ENCODE results near the gene CUL4A.
"Not testable (repeated sequence)": the region's sequence is repeated elsewhere in the genome, so short reads cannot be mapped to it uniquely, and the experiment has no call there.

The CUL4A gene

GRCh38 chr13:113297370-113298042, 88.1 kb downstream of the CUL4A start:
- peak; percentile 43 for DNase-seq

DNA sequence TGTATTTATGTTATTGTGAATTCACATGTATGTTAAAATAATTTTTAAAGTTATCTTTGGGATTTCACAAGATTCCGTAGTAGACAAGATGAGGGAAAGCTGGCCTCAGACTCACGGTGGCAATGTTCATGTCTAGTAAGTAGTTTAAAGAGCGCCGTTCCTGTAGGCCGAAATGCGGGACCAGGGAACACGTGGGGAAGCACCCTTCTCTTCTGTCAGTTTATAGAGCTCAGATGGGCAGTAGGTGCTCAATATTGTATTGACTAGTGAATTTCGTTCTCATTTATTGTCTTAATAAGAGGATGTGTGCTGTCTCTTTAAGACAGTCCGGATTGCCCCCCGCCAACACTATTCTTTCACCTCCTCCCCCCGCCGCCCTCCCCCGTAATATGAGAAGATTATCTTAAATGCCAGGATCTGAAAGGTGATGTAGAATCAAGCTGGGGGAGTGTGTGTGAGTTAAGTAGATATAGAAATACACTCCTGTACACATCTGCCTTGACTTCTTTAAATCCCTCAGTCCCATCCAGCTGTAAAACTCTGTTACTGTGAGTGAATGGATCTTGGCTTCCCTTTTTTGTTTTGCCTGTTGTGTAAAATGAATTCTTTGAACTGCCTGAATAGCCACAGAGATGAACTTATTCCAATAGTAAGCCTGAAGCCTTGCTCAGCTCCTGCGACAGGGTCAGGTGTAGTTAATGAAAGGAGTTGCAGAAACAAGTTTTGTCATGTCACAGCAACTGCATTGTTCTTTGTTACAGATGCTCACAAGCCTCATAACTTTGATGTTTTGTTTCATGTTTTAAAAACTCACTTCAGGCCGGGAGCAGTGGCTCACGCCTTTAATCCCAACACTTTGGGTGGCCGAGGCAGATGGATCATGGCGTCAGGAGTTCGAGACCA, 88.9 kb downstream of the CUL4A start:
- DNase-seq: no peak

GRCh38 chr13:113299951-113300350, 90.5 kb downstream of the CUL4A start:
- DNase-seq: no peak

- DNase-seq: no peak
These were observed 93.6 kb downstream of the CUL4A start for GRCh38 chr13:113302986-113303385.

DNA sequence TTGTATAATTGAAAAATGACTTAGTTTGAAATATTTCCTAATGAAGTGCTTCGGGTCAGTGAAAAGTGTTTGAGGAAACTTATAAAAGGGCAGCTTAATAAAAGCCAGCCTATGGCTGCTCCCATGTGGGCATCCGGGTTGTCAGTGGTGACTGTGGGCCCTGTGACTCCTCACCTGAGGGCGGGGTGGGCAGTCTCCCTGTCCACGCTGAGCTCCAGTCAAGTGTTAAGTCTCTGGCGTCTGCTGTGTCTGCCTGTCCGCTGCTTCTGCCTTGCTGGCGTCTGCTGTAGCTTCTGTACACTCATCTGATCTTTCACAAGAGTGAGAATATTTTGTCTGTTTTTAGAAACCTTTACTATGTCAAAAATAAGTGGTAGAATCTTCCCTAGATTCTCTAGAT, 94.7 kb downstream of the CUL4A start:
- no peak for DNase-seq

DNA sequence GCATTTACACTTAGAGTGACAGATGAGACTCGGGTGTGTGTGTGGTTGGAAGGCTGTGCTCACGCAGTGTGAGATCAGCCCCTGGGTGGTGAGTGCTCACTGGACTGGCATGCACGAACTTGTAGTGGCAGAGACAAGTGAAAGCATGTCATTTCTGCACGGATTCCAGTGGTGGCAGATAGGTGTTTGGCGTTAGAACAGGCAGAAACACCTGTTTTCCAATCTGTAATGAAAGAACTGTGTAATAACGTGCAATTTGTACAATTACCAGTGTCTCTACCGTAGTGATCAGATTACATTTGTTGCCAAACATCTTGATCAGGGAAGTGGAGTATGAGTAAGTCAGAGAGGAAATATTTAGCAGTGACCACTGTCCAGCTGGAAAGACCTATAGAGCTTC, 95.8 kb downstream of the CUL4A start:
- no peak for DNase-seq

GRCh38 chr13:113307491-113307890, 98.1 kb downstream of the CUL4A start:
- no peak for DNase-seq

GRCh38 chr13:113309473-113309872, 100.1 kb downstream of the CUL4A start:
- no peak for DNase-seq

GRCh38 chr13:113314112-113314511, 104.7 kb downstream of the CUL4A start:
- not testable (repeated sequence) for DNase-seq

GRCh38 chr13:113314895-113315470, 105.6 kb downstream of the CUL4A start:
- DNase-seq: not testable (repeated sequence)

DNA sequence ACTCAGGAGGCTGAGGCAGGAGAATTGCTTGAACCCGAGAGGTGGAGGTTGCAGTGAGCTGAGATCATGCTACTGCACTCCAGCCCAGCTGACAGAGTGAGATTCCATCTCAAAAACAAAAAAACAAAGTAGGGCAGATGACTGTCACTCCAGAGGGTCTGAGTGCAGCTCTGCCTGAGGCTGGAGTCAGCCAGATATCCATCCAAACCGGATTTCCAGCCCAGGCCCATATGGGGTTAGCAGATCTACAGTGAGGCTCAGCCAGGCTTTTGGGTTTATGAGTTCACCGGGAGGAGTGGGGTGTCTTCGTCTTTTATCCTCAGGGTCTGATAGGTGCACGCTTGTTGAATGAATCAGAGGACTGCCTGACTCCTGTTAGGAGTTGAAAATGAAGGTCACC, 106.6 kb downstream of the CUL4A start:
- DNase-seq: no peak

Data from CD4-positive, alpha-beta T cell treated with Interleukin-6 for 4 hours (primary cell).